Keratinocyte (primary cell): ENCODE measurements around the gene NR1D2. TPM values are rescaled to one million over a fixed set of nuclear protein-coding genes. Genes with fewer than 3 reads are reported as not detected.

Experiments used
- DNase-seq: peaks from one replicate; pipeline ENCODE4 v3.0.0-alpha.2; 2011; ENCODE audit warnings: low read depth, missing footprints, low spot score
- FAIRE-seq: peaks from 2 replicates; lab custom pipeline; 2011; peaks lifted over from hg19 to GRCh38; lab: Jason Lieb, UNC
- H2AFZ ChIP-seq: 2 replicates; pipeline ENCODE4 v1.6.0; 2012; ENCODE audit warnings: low read length, control low read depth, inconsistent platforms; ENCODE audit not compliant: control insufficient read depth
- H3K27ac ChIP-seq: 2 replicates; pipeline ENCODE4 v1.5.1; 2011; ENCODE audit warnings: low read length; ENCODE audit not compliant: control insufficient read depth, insufficient read depth
- H3K27me3 ChIP-seq: 3 replicates; pipeline ENCODE4 v1.6.0; 2011; ENCODE audit warnings: low read length; ENCODE audit not compliant: control insufficient read depth, insufficient read depth; ENCODE audit errors: extremely low read depth
- H3K36me3 ChIP-seq, 2 experiments: 2 replicates in 1 of 2; 3 replicates in 1 of 2; pipeline ENCODE4 v1.5.1; 2011; ENCODE audit warnings: low read length in 2 of 2, mild to moderate bottlenecking in 1 of 2; ENCODE audit not compliant: control insufficient read depth in 2 of 2, insufficient read depth in 2 of 2; ENCODE audit errors: extremely low read depth in 1 of 2
- H3K4me1 ChIP-seq: 3 replicates; pipeline ENCODE4 v1.5.1; 2011; ENCODE audit warnings: low read length; ENCODE audit not compliant: control insufficient read depth, insufficient read depth; ENCODE audit errors: extremely low read depth
- H3K4me2 ChIP-seq: 3 replicates; pipeline ENCODE4 v1.6.0; 2011; ENCODE audit warnings: low read depth, low read length; ENCODE audit not compliant: control insufficient read depth, insufficient read depth; ENCODE audit errors: extremely low read depth
- H3K4me3 ChIP-seq, 3 experiments: fragments of 200-600 bp in 1 of 3; sonication (generic) in 1 of 3; 2 replicates in 2 of 3; 3 replicates in 1 of 3; pipeline ENCODE4 v1.5.1; 2011 to 2016; ENCODE audit warnings: low read length in 3 of 3, mild to moderate bottlenecking in 3 of 3, control low read depth in 2 of 3, inconsistent platforms in 1 of 3, low read depth in 1 of 3, mixed read lengths in 1 of 3, mixed run types in 1 of 3, moderate library complexity in 1 of 3; ENCODE audit not compliant: control insufficient read depth in 2 of 3, insufficient read depth in 2 of 3; ENCODE audit errors: extremely low read depth in 1 of 3
- H3K79me2 ChIP-seq: 2 replicates; pipeline ENCODE4 v1.6.0; 2012; ENCODE audit warnings: low read length; ENCODE audit not compliant: control insufficient read depth, insufficient read depth
- H3K9ac ChIP-seq: 3 replicates; pipeline ENCODE4 v1.6.0; 2011; ENCODE audit warnings: low read length; ENCODE audit not compliant: control insufficient read depth, insufficient read depth; ENCODE audit errors: extremely low read depth
- H3K9me1 ChIP-seq: 3 replicates; pipeline ENCODE4 v1.6.0; 2011; ENCODE audit warnings: low read length; ENCODE audit not compliant: control insufficient read depth, insufficient read depth; ENCODE audit errors: extremely low read depth
- H3K9me3 ChIP-seq: 2 replicates; pipeline ENCODE4 v1.5.1; 2012; ENCODE audit warnings: low read depth, low read length; ENCODE audit not compliant: control insufficient read depth
- H4K20me1 ChIP-seq: 3 replicates; pipeline ENCODE4 v1.6.0; 2011; ENCODE audit warnings: low read length; ENCODE audit not compliant: control insufficient read depth, insufficient read depth; ENCODE audit errors: extremely low read depth
- EZH2 ChIP-seq: IDR thresholded peaks from one replicate; pipeline ENCODE4 v1.6.1; 2012; ENCODE audit warnings: inconsistent platforms, mild to moderate bottlenecking, low read length, moderate library complexity
- dilution Hi-C: fragments of 300-500 bp; cut with MboI; formaldehyde crosslinking; loops from one replicate; pipeline ENCODE4 v1.7.0; 2020; ENCODE audit warnings: low sequenced_read_pairs; ENCODE audit not compliant: extremely low pct_ligation_motif_present
- polyA plus RNA-seq, 5 experiments: library from polyadenylated mRNA; depleted of rRNA in 3 of 5; stranded (reverse) in 3 of 5; stranded (forward) in 1 of 5; unstranded in 1 of 5; fragments of >200 nt; gene quantifications; 1 replicate in 1 of 5; 2 replicates in 3 of 5; 3 replicates in 1 of 5; pipeline versions ENCODE4 v1.2.1 to v1.2.3, GENCODE V29; 2011 to 2012; ENCODE audit warnings: missing spikeins in 2 of 5, low read depth in 1 of 5, low replicate concordance in 1 of 5
- TF ChIP-seq, protein P1 (sequence below), 3 experiments: IDR thresholded peaks in 1 of 3; conservative IDR thresholded peaks in 1 of 3; optimal IDR thresholded peaks in 1 of 3; 2 replicates in 2 of 3; 3 replicates in 1 of 3; pipeline versions ENCODE3 to v1.5.1; 2011; ENCODE audit warnings: low read length in 3 of 3, mild to moderate bottlenecking in 3 of 3, moderate library complexity in 2 of 3, control low read depth in 1 of 3, inconsistent platforms in 1 of 3; ENCODE audit not compliant: insufficient read depth in 2 of 3; ENCODE audit errors: extremely low read depth in 1 of 3

NR1D2 gene
- polyA plus RNA-seq, 1 donor (not counting 4 experiments of a cell fraction or from before 2014, with no cell fraction given), result 10.3 TPM

DNA sequence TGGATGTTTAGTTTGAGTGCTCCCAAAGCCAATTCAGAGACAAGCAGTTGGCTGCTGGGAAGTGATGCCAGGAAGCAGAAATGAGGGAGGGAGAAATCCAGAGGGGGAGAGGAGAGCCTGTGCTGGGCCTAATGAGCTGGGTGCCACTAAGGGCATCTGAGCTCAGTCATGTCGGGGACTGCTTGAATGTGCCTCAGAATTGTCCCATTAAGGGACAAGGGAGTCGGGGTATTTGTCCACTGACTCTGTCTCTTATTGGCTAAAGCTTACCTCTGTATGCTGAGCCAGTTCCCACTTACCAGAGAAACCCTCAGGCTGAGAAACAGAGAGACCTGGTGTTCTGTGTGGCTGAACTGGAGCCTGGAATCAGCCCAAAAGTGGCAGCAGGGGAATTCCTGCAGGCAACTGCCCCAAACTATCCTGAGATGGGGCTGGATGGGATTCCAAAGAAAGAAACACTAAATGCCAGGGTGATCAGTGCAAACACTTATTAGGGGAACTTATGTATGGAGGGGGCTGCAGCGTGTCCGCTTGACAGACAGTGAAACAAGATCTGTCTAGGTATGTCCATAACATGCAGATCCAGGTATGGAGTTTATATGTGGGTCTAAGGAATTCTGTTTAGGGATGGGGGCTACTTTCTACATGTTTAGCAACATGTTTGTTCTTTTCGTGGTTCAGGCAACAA lies 48.6 kb downstream of the NR1D2 start:
- H3K79me2 ChIP-seq, result no peaks in the 10 kb centered on the region
- H3K36me3 ChIP-seq, result no peaks in the 10 kb centered on the region
- dilution Hi-C loops, result no loop called here
- H4K20me1 ChIP-seq, result no peaks in the 10 kb centered on the region
- no peaks in the 10 kb centered on the region for H3K27me3 ChIP-seq
- H3K9me3 ChIP-seq, result no peaks in the 10 kb centered on the region
- H3K27ac ChIP-seq, result no peak overlapping the region
- no peak overlapping the region for H3K4me3 ChIP-seq
- H3K9ac ChIP-seq, result no peak overlapping the region
- H3K4me2 ChIP-seq, result no peak overlapping the region
- DNase-seq, result no peak
- no peak for FAIRE-seq
- no peaks in the 10 kb centered on the region for H3K9me1 ChIP-seq
- peaks cover 6% of the 10 kb centered on the region for H3K4me1 ChIP-seq
- TF ChIP-seq EZH2, result no peak
- TF ChIP-seq, protein P1, sequence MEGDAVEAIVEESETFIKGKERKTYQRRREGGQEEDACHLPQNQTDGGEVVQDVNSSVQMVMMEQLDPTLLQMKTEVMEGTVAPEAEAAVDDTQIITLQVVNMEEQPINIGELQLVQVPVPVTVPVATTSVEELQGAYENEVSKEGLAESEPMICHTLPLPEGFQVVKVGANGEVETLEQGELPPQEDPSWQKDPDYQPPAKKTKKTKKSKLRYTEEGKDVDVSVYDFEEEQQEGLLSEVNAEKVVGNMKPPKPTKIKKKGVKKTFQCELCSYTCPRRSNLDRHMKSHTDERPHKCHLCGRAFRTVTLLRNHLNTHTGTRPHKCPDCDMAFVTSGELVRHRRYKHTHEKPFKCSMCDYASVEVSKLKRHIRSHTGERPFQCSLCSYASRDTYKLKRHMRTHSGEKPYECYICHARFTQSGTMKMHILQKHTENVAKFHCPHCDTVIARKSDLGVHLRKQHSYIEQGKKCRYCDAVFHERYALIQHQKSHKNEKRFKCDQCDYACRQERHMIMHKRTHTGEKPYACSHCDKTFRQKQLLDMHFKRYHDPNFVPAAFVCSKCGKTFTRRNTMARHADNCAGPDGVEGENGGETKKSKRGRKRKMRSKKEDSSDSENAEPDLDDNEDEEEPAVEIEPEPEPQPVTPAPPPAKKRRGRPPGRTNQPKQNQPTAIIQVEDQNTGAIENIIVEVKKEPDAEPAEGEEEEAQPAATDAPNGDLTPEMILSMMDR (optimal IDR thresholded peaks at IDR 0.05 in 1 of 3, IDR thresholded peaks at IDR 0.05 in 1 of 3, conservative IDR thresholded peaks at IDR 0.05 in 1 of 3; ENCODE audit: extremely low read depth in 1 of 3, insufficient read depth in 2 of 3, low read length in 3 of 3), result no peak
- H2AFZ ChIP-seq, result no peak overlapping the region

DNA sequence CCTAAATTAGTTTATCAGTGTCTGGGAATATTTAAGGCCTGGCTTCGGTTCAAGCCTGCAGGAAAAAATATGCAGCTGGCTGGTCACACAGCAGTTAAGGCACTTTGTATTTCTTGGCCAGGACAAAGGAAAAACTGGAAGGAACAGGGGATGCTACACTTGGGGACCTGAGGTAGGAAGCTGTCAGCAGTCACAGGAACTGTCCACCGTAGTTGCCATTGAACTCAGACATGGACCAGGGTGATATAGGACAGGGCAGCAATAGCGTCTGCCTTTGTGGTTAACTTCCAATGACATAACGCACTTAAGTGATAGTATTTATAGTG lies 49.1 kb downstream of the NR1D2 start:
- no peaks in the 10 kb centered on the region for H3K79me2 ChIP-seq
- no peak overlapping the region for H2AFZ ChIP-seq
- no peak for DNase-seq
- peaks cover 6% of the 10 kb centered on the region for H3K4me1 ChIP-seq
- H3K36me3 ChIP-seq, result no peaks in the 10 kb centered on the region
- H3K27me3 ChIP-seq, result no peaks in the 10 kb centered on the region
- no peak overlapping the region for H3K4me3 ChIP-seq
- TF ChIP-seq, protein P1 (optimal IDR thresholded peaks at IDR 0.05 in 1 of 3, IDR thresholded peaks at IDR 0.05 in 1 of 3, conservative IDR thresholded peaks at IDR 0.05 in 1 of 3; ENCODE audit: extremely low read depth in 1 of 3, insufficient read depth in 2 of 3, low read length in 3 of 3), result no peak
- no peak for TF ChIP-seq EZH2
- dilution Hi-C loops, result no loop called here
- no peaks in the 10 kb centered on the region for H4K20me1 ChIP-seq
- H3K9me1 ChIP-seq, result no peaks in the 10 kb centered on the region
- H3K9me3 ChIP-seq, result no peaks in the 10 kb centered on the region
- no peak overlapping the region for H3K4me2 ChIP-seq
- H3K27ac ChIP-seq, result no peak overlapping the region
- no peak for FAIRE-seq
- no peak overlapping the region for H3K9ac ChIP-seq
